HEK293T (cell line): ENCODE data around the gene OGDH.

Experiments
- BHLHE40 ChIP-seq: fragments of 450-650 bp; IDR thresholded peaks from 2 replicates; pipeline ENCODE4 v1.6.1; 2016; ENCODE audit warnings: mild to moderate bottlenecking, moderate library complexity, borderline replicate concordance
- CTBP1 ChIP-seq: fragments of 450-650 bp; IDR thresholded peaks from 2 replicates; pipeline ENCODE4 v1.6.1; 2016; ENCODE audit warnings: borderline replicate concordance
- ELF4 ChIP-seq: fragments of 450-650 bp; IDR thresholded peaks from 2 replicates; pipeline ENCODE4 v1.6.1; 2017; ENCODE audit warnings: antibody characterized with exemption
- FOXA1 ChIP-seq: fragments of 450-650 bp; IDR thresholded peaks from 2 replicates; pipeline ENCODE4 v1.6.1; 2016; ENCODE audit warnings: mild to moderate bottlenecking
- FOXK2 ChIP-seq: fragments of 450-650 bp; IDR thresholded peaks from 2 replicates; pipeline ENCODE4 v1.6.1; 2016; ENCODE audit warnings: mild to moderate bottlenecking
- SP1 ChIP-seq: fragments of 450-650 bp; IDR thresholded peaks from 2 replicates; pipeline ENCODE4 v1.6.1; 2017
- TARDBP ChIP-seq: fragments of 450-650 bp; IDR thresholded peaks from 2 replicates; pipeline ENCODE4 v1.6.1; 2016
- ZNF384 ChIP-seq: fragments of 450-650 bp; IDR thresholded peaks from 2 replicates; pipeline ENCODE4 v1.6.1; 2016
- TF ChIP-seq, protein P1 (sequence below): fragments of 450-650 bp; IDR thresholded peaks from 2 replicates; pipeline ENCODE4 v1.6.1; 2016

DNA sequence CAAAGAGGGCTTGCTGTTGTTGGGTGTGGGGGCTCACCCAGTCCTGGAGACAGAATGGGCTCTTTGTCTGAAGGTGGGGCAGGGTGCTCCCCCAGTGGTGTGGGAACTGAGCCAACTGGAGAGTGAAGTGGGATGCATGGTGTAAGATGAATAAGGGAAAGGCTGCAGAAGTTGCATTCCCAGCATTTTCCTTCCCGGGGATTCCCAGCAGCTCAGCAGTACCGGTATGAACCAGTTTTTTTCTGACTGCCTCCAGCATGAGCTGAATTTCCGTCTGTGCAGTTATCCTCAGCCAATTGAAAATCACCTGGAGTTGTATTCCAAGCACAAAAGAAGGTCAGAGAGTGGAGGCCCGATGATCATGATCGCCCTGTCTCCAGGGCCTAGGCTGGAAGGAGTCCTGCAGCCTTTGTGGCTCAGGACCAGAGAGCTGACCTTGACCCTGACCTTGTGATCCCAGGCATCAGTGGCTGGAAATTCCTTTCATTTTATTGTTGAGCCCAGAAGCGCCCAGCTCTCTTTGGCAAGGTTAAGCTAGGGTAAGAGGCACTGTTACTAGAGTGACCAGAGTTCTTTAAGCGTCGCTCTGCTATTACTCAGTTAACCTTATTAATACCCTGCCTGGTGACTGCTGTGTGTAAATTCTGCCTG lies 33.4 kb downstream of the OGDH start:
- no peak for TF ChIP-seq FOXA1
- TF ChIP-seq BHLHE40 = no peak
- TF ChIP-seq TARDBP = no peak
- TF ChIP-seq ZNF384 = no peak
- TF ChIP-seq, protein P1, sequence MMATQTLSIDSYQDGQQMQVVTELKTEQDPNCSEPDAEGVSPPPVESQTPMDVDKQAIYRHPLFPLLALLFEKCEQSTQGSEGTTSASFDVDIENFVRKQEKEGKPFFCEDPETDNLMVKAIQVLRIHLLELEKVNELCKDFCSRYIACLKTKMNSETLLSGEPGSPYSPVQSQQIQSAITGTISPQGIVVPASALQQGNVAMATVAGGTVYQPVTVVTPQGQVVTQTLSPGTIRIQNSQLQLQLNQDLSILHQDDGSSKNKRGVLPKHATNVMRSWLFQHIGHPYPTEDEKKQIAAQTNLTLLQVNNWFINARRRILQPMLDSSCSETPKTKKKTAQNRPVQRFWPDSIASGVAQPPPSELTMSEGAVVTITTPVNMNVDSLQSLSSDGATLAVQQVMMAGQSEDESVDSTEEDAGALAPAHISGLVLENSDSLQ = no peak
- no peak for TF ChIP-seq SP1
- no peak for TF ChIP-seq ELF4
- no peak for TF ChIP-seq FOXK2
- TF ChIP-seq CTBP1 = no peak
